ENCODE data around the gene CARMIL1. TPM values are rescaled to one million over a fixed set of nuclear protein-coding genes. Genes with fewer than 3 reads are reported as not detected.
A peak's percentile ranks its signal among the peaks of the same experiment; 100 is the strongest.

The CARMIL1 gene
- total RNA-seq, 3 donors from 2014 or later, result 23.6 to 53.0 (median 33.5) TPM

DNA sequence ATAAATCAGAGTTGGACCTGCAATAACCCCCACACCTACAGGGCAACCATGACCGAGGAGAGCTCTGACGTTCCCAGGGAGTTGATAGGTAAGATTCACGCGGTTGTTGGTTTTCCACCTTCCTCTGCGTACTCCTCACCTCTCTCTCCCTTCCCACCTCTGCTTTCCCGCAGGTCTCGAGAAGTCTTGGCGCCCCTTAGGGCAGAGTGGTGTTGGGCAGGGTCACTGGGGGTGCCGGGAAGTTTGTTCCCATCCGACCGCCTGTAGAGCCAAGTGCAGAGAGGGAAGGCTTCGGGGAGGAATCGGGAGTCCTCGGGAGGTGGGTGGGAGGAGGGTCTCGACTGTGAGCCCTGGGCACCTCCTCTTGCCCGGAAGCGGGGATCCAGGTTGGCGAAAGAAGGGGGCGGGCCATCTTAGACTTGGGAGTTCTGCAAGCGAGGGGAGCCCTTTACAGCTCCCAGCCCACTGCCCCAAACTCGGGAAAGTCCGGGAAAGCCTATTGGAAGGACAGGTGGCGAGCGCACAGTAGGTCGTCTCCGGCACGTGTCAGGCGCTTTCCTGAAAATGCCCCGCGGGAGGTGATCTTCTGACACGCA lies 672 bp downstream of the CARMIL1 start:
- H3K27ac ChIP-seq, result peak overlapping the region; percentile 87 to 92
- TF ChIP-seq POLR2A (IDR thresholded peaks at IDR 0.05) (no peak), POLR2AphosphoS5 (IDR thresholded peaks at IDR 0.05) (no peak), CTCF (IDR thresholded peaks at IDR 0.05) (no peak)
- DNase-seq (ENCODE audit: low spot score in 2 of 2), result peak in 1 of 2 donors; percentile 55
- H3K4me1 ChIP-seq, result peaks cover 0 to 5% of the 10 kb centered on the region in 2 donors
- H3K4me3 ChIP-seq, result peak overlapping the region; percentile 71 to 83 (median 82)
- no peaks in the 10 kb centered on the region for H3K27me3 ChIP-seq
- H3K9me3 ChIP-seq, result no peaks in the 10 kb centered on the region
- H3K36me3 ChIP-seq, result no peaks in the 10 kb centered on the region
- intact Hi-C loops (cut with DNase I; ENCODE audit: low total_unique reads), result no loop called here

DNA sequence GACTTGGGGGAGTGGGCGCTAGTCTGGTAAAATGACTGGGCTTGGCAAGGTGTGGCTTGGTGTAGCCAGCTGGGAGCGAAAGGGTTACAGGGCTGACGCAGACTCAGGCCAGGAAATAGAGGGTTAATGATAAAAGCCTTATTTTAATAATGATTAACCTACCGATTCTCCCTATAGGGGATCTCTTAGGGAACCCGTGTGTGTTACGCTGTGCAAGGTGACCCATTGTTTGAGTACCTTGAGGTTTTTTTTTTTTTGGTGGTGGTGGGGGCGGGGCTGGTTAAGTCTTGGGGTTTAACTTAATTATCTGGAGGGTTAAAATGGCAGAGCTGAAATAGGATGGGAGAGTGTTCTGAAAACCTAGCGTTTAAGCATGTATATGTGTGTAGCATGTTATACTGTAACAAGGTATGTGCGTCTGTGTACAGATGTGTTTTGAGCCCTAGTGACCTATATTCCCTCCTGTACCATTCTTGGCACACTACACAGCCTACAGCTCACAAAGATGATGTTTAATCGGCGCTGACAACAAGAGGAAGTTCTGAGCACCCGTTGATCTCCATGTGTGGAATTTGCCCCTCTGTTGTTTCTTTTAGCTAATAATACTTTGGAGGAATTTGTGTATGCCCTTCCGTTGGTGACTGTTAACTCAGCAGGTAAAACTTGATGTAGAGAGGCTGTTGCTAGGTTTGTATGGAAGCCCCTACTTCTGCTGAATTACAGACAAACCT lies 1.3 kb downstream of the CARMIL1 start:
- H3K4me1 ChIP-seq, result peaks cover 0 to 5% of the 10 kb centered on the region in 2 donors
- intact Hi-C loops (cut with DNase I; ENCODE audit: low total_unique reads), result no loop called here

DNA sequence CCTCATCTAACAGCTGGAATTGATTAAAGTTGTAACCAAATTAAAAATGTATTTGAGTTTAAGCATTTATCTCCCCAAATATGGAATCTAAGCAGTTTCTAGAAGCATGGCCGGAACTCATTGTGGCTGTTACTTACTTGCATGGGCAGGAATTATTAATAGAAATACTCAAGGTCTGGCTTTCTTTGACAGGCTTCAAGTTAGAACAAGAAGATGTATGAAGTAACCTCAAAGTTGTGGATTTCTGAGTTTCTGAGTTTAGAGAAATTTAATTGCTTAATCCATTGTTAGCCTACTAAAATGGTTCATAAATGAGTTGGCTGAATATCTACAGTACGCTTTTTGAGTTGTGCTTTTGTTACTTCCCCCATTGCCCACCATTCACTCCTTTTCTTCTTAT lies 7.7 kb downstream of the CARMIL1 start:
- Histone ChIP-seq H3K27me3 (no peaks in the 10 kb centered on the region), H3K9me3 (no peaks in the 10 kb centered on the region), H3K36me3 (no peaks in the 10 kb centered on the region), H3K27ac (peak overlapping the region in 1 of 2 donors; percentile 27), H3K4me3 (no peak overlapping the region), H3K4me1 (no peaks in the 10 kb centered on the region)
- intact Hi-C loops (cut with DNase I; ENCODE audit: low total_unique reads), result no loop called here
- TF ChIP-seq POLR2A (IDR thresholded peaks at IDR 0.05) (no peak), POLR2AphosphoS5 (IDR thresholded peaks at IDR 0.05) (no peak), CTCF (IDR thresholded peaks at IDR 0.05) (no peak)
- no peak for DNase-seq (ENCODE audit: low spot score in 2 of 2)

More for the DNA sequence above, 1.3 kb downstream of the CARMIL1 start:
- no peak for DNase-seq (ENCODE audit: low spot score in 2 of 2)
- Histone ChIP-seq H3K27ac (peak overlapping the region; percentile 87 to 92), H3K9me3 (no peaks in the 10 kb centered on the region), H3K27me3 (no peaks in the 10 kb centered on the region), H3K4me3 (peak overlapping the region; percentile 71 to 83 (median 82)), H3K36me3 (no peaks in the 10 kb centered on the region)
- TF ChIP-seq CTCF (IDR thresholded peaks at IDR 0.05), result no peak
- no peak for TF ChIP-seq POLR2AphosphoS5 (IDR thresholded peaks at IDR 0.05)
- TF ChIP-seq POLR2A (IDR thresholded peaks at IDR 0.05), result no peak

- TF ChIP-seq POLR2AphosphoS5 (IDR thresholded peaks at IDR 0.05) (no peak), CTCF (IDR thresholded peaks at IDR 0.05) (no peak), POLR2A (IDR thresholded peaks at IDR 0.05) (no peak)
- H3K27me3 ChIP-seq, result no peaks in the 10 kb centered on the region
- no peaks in the 10 kb centered on the region for H3K36me3 ChIP-seq
- no peak for DNase-seq (ENCODE audit: low spot score in 2 of 2)
- no peak overlapping the region for H3K4me3 ChIP-seq
- H3K9me3 ChIP-seq, result no peaks in the 10 kb centered on the region
- H3K27ac ChIP-seq, result no peak overlapping the region
- intact Hi-C loops (cut with DNase I; ENCODE audit: low total_unique reads), result no loop called here
- H3K4me1 ChIP-seq, result no peaks in the 10 kb centered on the region
Observed at GRCh38 chr6:25287941-25288340, 8.8 kb downstream of the CARMIL1 start.

DNA sequence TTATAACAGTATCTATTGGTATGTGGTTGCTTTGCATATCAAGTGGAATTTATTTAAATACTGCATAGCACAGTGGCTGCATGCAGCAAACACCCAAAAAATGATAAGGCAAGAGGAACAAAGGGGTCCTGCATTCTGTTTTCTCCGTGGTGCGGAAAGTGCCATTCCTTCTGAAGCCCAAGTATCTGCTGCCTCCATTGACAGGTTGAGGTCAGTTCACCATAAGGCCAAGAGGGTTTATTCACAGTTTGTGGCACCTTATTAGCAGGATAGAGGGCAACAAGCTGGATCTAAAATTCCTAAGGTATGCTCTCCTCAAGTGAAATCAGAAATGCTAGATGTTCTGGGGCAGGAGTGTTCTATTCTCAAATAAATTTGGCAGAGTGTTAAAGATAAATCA lies 9.3 kb downstream of the CARMIL1 start:
- Histone ChIP-seq H3K4me1 (no peaks in the 10 kb centered on the region), H3K27me3 (no peaks in the 10 kb centered on the region), H3K27ac (peak overlapping the region in 1 of 2 donors; percentile 0), H3K4me3 (no peak overlapping the region), H3K9me3 (no peaks in the 10 kb centered on the region), H3K36me3 (no peaks in the 10 kb centered on the region)
- intact Hi-C loops (cut with DNase I; ENCODE audit: low total_unique reads), result no loop called here
- TF ChIP-seq CTCF (IDR thresholded peaks at IDR 0.05), result no peak
- TF ChIP-seq POLR2A (IDR thresholded peaks at IDR 0.05), result no peak
- no peak for TF ChIP-seq POLR2AphosphoS5 (IDR thresholded peaks at IDR 0.05)
- no peak for DNase-seq (ENCODE audit: low spot score in 2 of 2)

All from breast epithelium (tissue), 4 donors.